Breast epithelium (tissue), 4 donors: Measurements from ENCODE around the gene AKAIN1. TPM values are rescaled to one million over a fixed set of nuclear protein-coding genes. Genes with fewer than 3 reads are reported as not detected.

Source experiments
- DNase-seq, 2 donors: peaks; one replicate each; pipeline ENCODE4 v3.0.0-alpha.2; 2019; ENCODE audit warnings: low spot score in 2 of 2
- H3K27ac ChIP-seq, 2 donors: fragments of 200-600 bp; sonication (generic) in 1 of 2; one replicate each; pipeline ENCODE4 v1.5.1; 2016 to 2019; ENCODE audit warnings: mild to moderate bottlenecking in 1 of 2
- H3K27me3 ChIP-seq, 2 donors: fragments of 200-600 bp; sonication (generic) in 1 of 2; one replicate each; pipeline versions ENCODE4 v1.5.1 to v1.6.0; 2017 to 2019; ENCODE audit warnings: control low read depth in 1 of 2, mild to moderate bottlenecking in 1 of 2
- H3K36me3 ChIP-seq: fragments of 200-600 bp; one replicate; pipeline ENCODE4 v1.5.1; 2019
- H3K4me1 ChIP-seq, 2 donors: fragments of 200-600 bp; sonication (generic); one replicate each; pipeline ENCODE4 v1.5.1; 2016 to 2019; ENCODE audit warnings: control low read depth in 1 of 2
- H3K4me3 ChIP-seq, 3 donors: fragments of 200-600 bp; sonication (generic); 1 replicate in 2 of 3; 2 replicates in 1 of 3; pipeline ENCODE4 v1.5.1; 2016 to 2019; ENCODE audit warnings: mild to moderate bottlenecking in 3 of 3, moderate library complexity in 2 of 3
- H3K9me3 ChIP-seq, 2 donors: fragments of 200-600 bp; sonication (generic) in 1 of 2; one replicate each; pipeline ENCODE4 v1.5.1; 2016 to 2019; ENCODE audit warnings: control low read depth in 1 of 2
- POLR2A ChIP-seq: fragments of 450-650 bp; IDR thresholded peaks from one replicate; pipeline ENCODE4 v1.6.1; 2016; ENCODE audit warnings: antibody characterized with exemption, mild to moderate bottlenecking, moderate library complexity
- POLR2AphosphoS5 ChIP-seq, 3 donors: sonication (generic); formaldehyde crosslinking; IDR thresholded peaks; one replicate each; pipeline ENCODE4 v1.6.1; 2017; ENCODE audit warnings: antibody characterized with exemption in 3 of 3
- intact Hi-C: fragments of 100-400 bp; cut with DNase I; formaldehyde crosslinking; loops from one replicate; pipeline ENCODE4 v1.15.1; 2023; ENCODE audit warnings: low total_unique reads
- total RNA-seq, 3 donors: library from RNA; depleted of rRNA; stranded (reverse); fragments of >200 nt; gene quantifications; one replicate each; pipeline ENCODE4 v1.1.0, GENCODE V29; 2016
- TF ChIP-seq, protein P1 (sequence below), 3 donors: fragments of 450-650 bp; IDR thresholded peaks; one replicate each; pipeline ENCODE4 v1.5.1; 2016 to 2017; ENCODE audit warnings: antibody characterized with exemption in 3 of 3, mild to moderate bottlenecking in 3 of 3, moderate library complexity in 3 of 3

Gene AKAIN1
- total RNA-seq, 3 donors from 2014 or later, result not detected

DNA sequence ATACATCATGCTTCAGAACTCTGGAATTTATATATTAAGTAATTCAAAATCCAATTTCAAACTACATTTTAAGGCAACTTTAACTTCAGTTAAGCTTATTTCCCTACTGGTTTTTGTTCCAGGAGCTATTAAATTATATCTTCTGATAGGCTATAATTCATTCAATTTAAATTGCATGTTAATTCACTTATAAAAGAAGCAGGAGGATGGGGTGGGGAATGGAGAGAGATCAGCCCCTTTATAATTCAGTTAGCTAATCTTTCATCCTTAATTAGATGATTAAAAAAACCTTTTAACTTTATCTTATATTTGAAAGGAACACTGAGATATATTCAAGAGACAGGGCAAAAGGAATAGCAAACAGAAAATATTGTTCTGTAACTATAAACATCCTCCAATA is 86.8 kb downstream of the AKAIN1 start:
- Histone ChIP-seq H3K27ac (no peak overlapping the region), H3K4me3 (no peak overlapping the region), H3K4me1 (no peaks in the 10 kb centered on the region), H3K27me3 (no peaks in the 10 kb centered on the region), H3K36me3 (no peaks in the 10 kb centered on the region), H3K9me3 (no peaks in the 10 kb centered on the region)
- intact Hi-C loops, result no loop called here
- no peak for TF ChIP-seq POLR2AphosphoS5 (IDR thresholded peaks at IDR 0.05)
- no peak for TF ChIP-seq POLR2A
- DNase-seq, result no peak

DNA sequence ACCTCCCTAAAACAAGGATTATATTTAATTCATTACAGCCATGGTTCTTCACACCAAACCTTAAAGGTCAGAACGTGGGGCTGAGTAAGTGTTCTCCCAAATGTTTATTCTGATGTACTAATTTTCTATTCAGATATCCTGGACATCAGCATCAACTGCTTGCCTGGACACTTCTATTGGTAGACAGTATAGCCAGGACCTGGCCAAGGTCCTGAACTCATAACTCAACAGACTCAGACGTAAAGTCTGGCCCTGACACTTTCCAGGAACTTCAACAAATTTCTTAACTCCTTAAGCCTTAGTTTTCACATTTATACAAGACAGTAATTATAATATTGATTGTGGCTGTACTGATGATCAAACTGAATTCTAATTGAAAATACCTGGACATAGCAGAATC is 89.1 kb downstream of the AKAIN1 start:
- Histone ChIP-seq H3K9me3 (no peaks in the 10 kb centered on the region), H3K27me3 (no peaks in the 10 kb centered on the region), H3K36me3 (no peaks in the 10 kb centered on the region), H3K4me1 (no peaks in the 10 kb centered on the region), H3K27ac (no peak overlapping the region), H3K4me3 (no peak overlapping the region)
- intact Hi-C loops, result loop anchor here (10.0 kb wide), 1 partner anchor 1223 kb away; no protein-coding TSS in a partner anchor
- no peak for TF ChIP-seq POLR2A
- TF ChIP-seq POLR2AphosphoS5 (IDR thresholded peaks at IDR 0.05), result no peak
- TF ChIP-seq, protein P1, sequence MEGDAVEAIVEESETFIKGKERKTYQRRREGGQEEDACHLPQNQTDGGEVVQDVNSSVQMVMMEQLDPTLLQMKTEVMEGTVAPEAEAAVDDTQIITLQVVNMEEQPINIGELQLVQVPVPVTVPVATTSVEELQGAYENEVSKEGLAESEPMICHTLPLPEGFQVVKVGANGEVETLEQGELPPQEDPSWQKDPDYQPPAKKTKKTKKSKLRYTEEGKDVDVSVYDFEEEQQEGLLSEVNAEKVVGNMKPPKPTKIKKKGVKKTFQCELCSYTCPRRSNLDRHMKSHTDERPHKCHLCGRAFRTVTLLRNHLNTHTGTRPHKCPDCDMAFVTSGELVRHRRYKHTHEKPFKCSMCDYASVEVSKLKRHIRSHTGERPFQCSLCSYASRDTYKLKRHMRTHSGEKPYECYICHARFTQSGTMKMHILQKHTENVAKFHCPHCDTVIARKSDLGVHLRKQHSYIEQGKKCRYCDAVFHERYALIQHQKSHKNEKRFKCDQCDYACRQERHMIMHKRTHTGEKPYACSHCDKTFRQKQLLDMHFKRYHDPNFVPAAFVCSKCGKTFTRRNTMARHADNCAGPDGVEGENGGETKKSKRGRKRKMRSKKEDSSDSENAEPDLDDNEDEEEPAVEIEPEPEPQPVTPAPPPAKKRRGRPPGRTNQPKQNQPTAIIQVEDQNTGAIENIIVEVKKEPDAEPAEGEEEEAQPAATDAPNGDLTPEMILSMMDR (IDR thresholded peaks at IDR 0.05), result no peak
- DNase-seq, result no peak

DNA sequence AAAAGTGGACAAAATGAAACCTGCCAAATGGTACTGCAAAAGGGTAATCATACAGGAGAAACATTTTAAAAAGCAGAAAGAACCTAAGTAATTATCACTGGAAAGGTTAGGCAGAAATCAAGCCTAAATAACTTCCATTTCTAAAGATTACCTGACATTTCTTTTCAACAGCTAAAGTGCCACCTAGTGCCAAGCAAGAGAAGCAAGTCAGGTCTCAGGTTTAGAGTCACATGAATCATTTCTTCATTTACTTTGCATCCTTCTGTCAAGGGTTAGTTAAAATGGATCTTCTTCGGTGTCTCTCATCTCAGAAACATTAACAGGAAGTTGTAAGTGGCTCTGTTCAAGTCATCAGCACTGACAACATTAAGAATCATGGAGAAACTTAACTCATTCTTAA is 90.3 kb downstream of the AKAIN1 start:
- Histone ChIP-seq H3K4me1 (no peaks in the 10 kb centered on the region), H3K27me3 (no peaks in the 10 kb centered on the region), H3K4me3 (no peak overlapping the region), H3K27ac (no peak overlapping the region), H3K36me3 (no peaks in the 10 kb centered on the region), H3K9me3 (no peaks in the 10 kb centered on the region)
- TF ChIP-seq POLR2A, result no peak
- TF ChIP-seq, protein P1 (IDR thresholded peaks at IDR 0.05), result no peak
- no peak for TF ChIP-seq POLR2AphosphoS5 (IDR thresholded peaks at IDR 0.05)
- intact Hi-C loops, result loop anchor here (10.0 kb wide), 1 partner anchor 1222 kb away; no protein-coding TSS in a partner anchor
- DNase-seq, result no peak

DNA sequence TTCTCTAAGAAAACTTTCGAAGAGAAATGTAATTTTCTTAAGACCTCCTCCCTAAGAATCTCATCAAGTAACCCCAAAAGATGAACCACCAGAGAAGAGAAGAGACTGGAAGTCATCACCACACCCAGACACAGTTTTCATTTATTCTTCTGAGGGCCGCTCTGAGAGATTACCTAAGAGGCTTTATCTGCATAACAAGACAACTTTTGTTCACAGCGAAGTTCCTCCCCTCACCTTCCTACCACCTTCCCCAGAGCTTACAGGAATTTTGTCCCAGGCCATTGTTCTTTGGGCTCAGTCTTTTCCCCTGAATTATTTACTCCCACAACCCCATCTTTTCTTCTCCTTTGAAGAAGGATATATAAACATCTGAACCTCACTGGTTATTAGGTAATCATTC is 92.8 kb downstream of the AKAIN1 start:
- no peaks in the 10 kb centered on the region for H3K4me1 ChIP-seq
- intact Hi-C loops, result loop anchor here (10.0 kb wide), 1 partner anchor 1219 kb away; no protein-coding TSS in a partner anchor
- H3K27ac ChIP-seq, result no peak overlapping the region
- no peaks in the 10 kb centered on the region for H3K27me3 ChIP-seq
- H3K9me3 ChIP-seq, result no peaks in the 10 kb centered on the region
- TF ChIP-seq, protein P1 (IDR thresholded peaks at IDR 0.05), result no peak
- TF ChIP-seq POLR2A, result no peak
- no peak for TF ChIP-seq POLR2AphosphoS5 (IDR thresholded peaks at IDR 0.05)
- H3K4me3 ChIP-seq, result no peak overlapping the region
- no peaks in the 10 kb centered on the region for H3K36me3 ChIP-seq
- DNase-seq, result no peak

DNA sequence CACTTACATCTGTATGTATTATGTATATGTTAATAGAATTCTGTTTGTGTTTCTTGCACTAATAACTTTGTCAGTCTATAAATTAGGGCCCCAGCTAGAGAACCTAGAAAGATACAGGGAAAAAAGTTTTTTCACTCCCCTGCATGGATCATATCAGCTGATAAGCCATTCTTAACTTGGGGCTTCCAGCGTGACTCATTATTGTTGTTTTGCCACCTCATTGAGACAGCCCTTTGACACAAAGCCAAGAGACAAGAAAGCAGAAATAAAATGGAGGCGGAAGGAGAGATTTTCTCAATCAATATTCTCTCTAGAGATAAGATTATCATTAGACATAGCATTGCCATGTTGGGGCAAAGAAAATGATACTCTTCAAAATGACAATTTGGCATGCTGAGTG is 93.4 kb downstream of the AKAIN1 start:
- DNase-seq, result no peak
- Histone ChIP-seq H3K27me3 (no peaks in the 10 kb centered on the region), H3K4me3 (no peak overlapping the region), H3K9me3 (no peaks in the 10 kb centered on the region), H3K27ac (no peak overlapping the region), H3K4me1 (no peaks in the 10 kb centered on the region), H3K36me3 (no peaks in the 10 kb centered on the region)
- intact Hi-C loops, result loop anchor here (10.0 kb wide), 1 partner anchor 1219 kb away; no protein-coding TSS in a partner anchor
- TF ChIP-seq, protein P1 (IDR thresholded peaks at IDR 0.05), result no peak
- TF ChIP-seq POLR2A (no peak), POLR2AphosphoS5 (IDR thresholded peaks at IDR 0.05) (no peak)

DNA sequence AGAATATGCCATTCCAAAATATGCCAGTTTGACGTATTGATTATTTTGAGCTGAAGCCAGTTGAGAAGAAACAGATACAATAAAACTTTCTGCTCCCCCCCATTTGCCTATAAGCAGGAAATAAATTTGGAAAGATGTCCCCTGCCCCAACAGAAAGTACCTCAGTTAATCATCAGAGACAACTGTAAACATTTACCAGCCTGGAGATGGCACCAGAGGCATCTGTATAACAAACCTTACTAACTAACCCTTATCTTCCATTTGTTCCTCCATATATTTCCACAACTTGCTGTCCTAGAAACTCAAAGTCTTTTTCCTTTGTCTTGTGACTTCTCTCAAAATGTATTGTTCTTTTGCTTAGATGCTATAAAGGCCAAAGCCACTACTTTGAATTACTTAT is 93.8 kb downstream of the AKAIN1 start:
- DNase-seq, result no peak
- intact Hi-C loops, result loop anchor here (10.0 kb wide), 1 partner anchor 1218 kb away; no protein-coding TSS in a partner anchor
- H3K36me3 ChIP-seq, result no peaks in the 10 kb centered on the region
- H3K27ac ChIP-seq, result no peak overlapping the region
- TF ChIP-seq, protein P1 (IDR thresholded peaks at IDR 0.05), result no peak
- TF ChIP-seq POLR2A (no peak), POLR2AphosphoS5 (IDR thresholded peaks at IDR 0.05) (no peak)
- no peaks in the 10 kb centered on the region for H3K27me3 ChIP-seq
- H3K4me3 ChIP-seq, result no peak overlapping the region
- H3K4me1 ChIP-seq, result no peaks in the 10 kb centered on the region
- no peaks in the 10 kb centered on the region for H3K9me3 ChIP-seq
